Measurements from ENCODE around the gene GHRHR.

GHRHR gene

DNA sequence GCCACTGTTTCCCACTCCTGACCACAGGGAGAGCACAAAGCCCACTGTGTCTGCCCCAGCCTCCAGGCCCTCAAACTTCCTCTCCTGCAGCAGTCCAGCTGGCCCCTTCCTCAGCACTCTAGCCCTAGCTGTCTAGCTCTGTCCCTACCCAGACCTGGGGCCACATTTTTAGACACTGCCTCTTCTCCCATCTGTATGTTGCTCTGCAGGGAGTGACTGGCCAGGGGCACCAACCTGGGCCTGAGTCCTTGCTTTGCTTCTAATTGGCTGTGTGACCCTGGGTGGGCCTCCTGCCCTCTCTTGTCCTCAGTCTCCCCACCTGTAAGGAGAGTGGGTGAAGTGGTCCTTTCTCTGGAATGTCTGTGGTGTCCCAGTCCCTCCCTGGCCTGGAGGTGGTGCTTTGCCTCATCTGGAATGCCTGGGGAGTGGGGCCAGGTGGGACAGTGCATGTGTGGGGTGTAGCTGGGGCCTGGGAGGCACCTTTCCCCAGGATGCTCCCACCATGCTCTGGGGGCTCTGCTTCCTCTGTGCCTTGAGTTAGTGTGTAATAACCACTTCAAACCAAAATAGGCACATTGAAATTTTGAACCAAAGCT is 27.0 kb upstream of the GHRHR start:
- TF ChIP-seq CTCF (IDR thresholded peaks at IDR 0.05; ENCODE audit: insufficient read depth, low read depth, low read length, missing control alignments) = no peak
- H3K4me3 ChIP-seq (ENCODE audit: low read depth, low read length) = no peak overlapping the region
- DNase-seq (ENCODE audit: low read depth) = no peak

GRCh38 chr7:30937416-30937815 is 26.3 kb upstream of the GHRHR start:
- no peak for TF ChIP-seq CTCF (IDR thresholded peaks at IDR 0.05; ENCODE audit: insufficient read depth, low read depth, low read length, missing control alignments)
- DNase-seq (ENCODE audit: low read depth) = no peak
- no peak overlapping the region for H3K4me3 ChIP-seq (ENCODE audit: low read depth, low read length)

GRCh38 chr7:30938435-30939316 is 25.1 kb upstream of the GHRHR start:
- TF ChIP-seq CTCF (IDR thresholded peaks at IDR 0.05; ENCODE audit: insufficient read depth, low read depth, low read length, missing control alignments) = peak; percentile 98
- peak overlapping the region; percentile 5; the same call in 1 of the 2 replicates for H3K4me3 ChIP-seq (ENCODE audit: low read depth, low read length)
- DNase-seq (ENCODE audit: low read depth) = peak; percentile 83

DNA sequence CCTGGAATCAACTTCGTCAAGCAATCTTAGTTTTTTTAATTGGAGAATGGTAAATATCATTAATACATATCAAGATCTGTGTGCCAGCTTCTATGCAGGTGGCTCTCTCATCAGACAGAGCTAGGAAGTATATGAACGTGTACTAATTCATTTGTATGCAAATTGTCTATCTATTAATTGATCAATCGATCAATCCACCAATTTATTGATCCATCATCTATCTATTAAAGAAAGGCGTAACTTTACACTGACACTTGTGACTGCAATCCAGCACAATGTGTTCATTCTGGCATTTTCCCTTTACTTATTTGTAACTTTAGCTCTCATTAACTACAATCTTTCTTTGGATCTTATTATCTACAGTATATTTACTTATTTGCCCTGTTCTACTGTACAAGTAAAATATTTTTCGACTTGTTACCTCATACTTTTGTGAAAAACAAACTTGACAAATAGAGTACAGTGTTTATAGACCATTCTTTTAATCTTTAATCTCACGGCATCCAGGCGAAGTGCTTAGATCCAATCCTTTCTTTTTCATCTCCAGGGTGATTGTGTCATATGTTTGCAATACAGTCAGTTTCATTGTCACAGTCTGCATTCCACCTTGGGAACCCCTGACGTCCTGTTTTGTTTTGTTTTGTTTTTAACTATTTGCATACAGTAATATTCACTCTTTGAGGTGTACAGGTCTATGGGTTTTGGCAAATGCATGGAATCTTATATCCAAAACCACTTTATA is 22.0 kb upstream of the GHRHR start:
- no peak for DNase-seq (ENCODE audit: low read depth)
- H3K4me3 ChIP-seq (ENCODE audit: low read depth, low read length) = no peak overlapping the region
- no peak for TF ChIP-seq CTCF (IDR thresholded peaks at IDR 0.05; ENCODE audit: insufficient read depth, low read depth, low read length, missing control alignments)

GRCh38 chr7:30950197-30950596 is 13.6 kb upstream of the GHRHR start:
- no peak overlapping the region for H3K4me3 ChIP-seq (ENCODE audit: low read depth, low read length)
- no peak for DNase-seq (ENCODE audit: low read depth)
- TF ChIP-seq CTCF (IDR thresholded peaks at IDR 0.05; ENCODE audit: insufficient read depth, low read depth, low read length, missing control alignments) = no peak

DNA sequence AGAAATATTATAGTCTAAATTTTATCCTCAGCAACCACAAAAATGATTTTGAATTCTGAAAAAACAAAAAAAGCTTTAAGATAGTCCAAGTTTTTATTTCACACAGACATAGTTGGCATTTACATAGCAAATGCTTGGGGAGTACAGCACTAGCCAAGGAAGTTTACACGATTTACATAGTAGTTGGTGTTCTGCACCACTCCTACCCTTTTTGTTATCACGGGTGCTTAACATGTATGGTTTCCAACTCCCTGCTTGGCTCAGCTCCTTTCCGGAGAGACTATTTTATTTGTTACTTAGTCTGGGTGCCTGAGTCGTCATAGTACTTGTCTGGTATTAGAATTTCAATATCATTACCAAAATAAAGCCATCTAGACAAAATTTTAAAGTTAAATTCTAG is 8.8 kb upstream of the GHRHR start:
- H3K4me3 ChIP-seq (ENCODE audit: low read depth, low read length) = no peak overlapping the region
- no peak for TF ChIP-seq CTCF (IDR thresholded peaks at IDR 0.05; ENCODE audit: insufficient read depth, low read depth, low read length, missing control alignments)
- DNase-seq (ENCODE audit: low read depth) = no peak
